Nephron progenitor cell (in vitro differentiated cells): ENCODE results near the gene SULF2.

Source experiments
- DNase-seq: peaks from one replicate; pipeline ENCODE4 v3.0.0; 2021
- H3K27ac Mint-ChIP-seq: 2 replicates; pipeline ENCODE4 v1.8.0; 2021; ENCODE audit warnings: mild to moderate bottlenecking, moderate library complexity, mixed read lengths
- H3K27me3 Mint-ChIP-seq: 2 replicates; pipeline ENCODE4 v1.8.0; 2021; ENCODE audit warnings: mild to moderate bottlenecking, low read depth, mixed read lengths; ENCODE audit not compliant: poor library complexity
- H3K36me3 Mint-ChIP-seq: 2 replicates; pipeline ENCODE4 v1.8.0; 2021; ENCODE audit warnings: low read depth, mixed read lengths
- H3K4me1 Mint-ChIP-seq: 2 replicates; pipeline ENCODE4 v1.8.0; 2021; ENCODE audit warnings: mixed read lengths
- H3K4me3 Mint-ChIP-seq: 2 replicates; pipeline ENCODE4 v1.8.0; 2021; ENCODE audit warnings: mild to moderate bottlenecking, moderate library complexity, mixed read lengths
- H3K9me3 Mint-ChIP-seq: 2 replicates; pipeline ENCODE4 v1.8.0; 2021; ENCODE audit warnings: mild to moderate bottlenecking, moderate library complexity, mixed read lengths
- CTCF ChIP-seq: fragments of 200-600 bp; sonication (generic); IDR thresholded peaks from 2 replicates; pipeline ENCODE4 v1.5.0; 2021; ENCODE audit warnings: antibody characterized with exemption

SULF2 gene

GRCh38 chr20:47726632-47727031 is 58.6 kb downstream of the SULF2 start:
- H3K27me3 Mint-ChIP-seq: peaks cover 5% of the 10 kb centered on the region
- peaks cover 73% of the 10 kb centered on the region for H3K4me1 Mint-ChIP-seq
- no peak overlapping the region for H3K4me3 Mint-ChIP-seq
- H3K27ac Mint-ChIP-seq: no peak overlapping the region
- peaks cover 13% of the 10 kb centered on the region for H3K9me3 Mint-ChIP-seq
- peaks cover 54% of the 10 kb centered on the region for H3K36me3 Mint-ChIP-seq
- no peak for TF ChIP-seq CTCF
- DNase-seq: no peak

- peak overlapping the region; percentile 21 for H3K4me3 Mint-ChIP-seq
- H3K9me3 Mint-ChIP-seq: peaks cover 13% of the 10 kb centered on the region
- peak; percentile 96 for TF ChIP-seq CTCF
- peaks cover 5% of the 10 kb centered on the region for H3K27me3 Mint-ChIP-seq
- peak; percentile 81 for DNase-seq
- H3K4me1 Mint-ChIP-seq: peaks cover 85% of the 10 kb centered on the region
- peaks cover 49% of the 10 kb centered on the region for H3K36me3 Mint-ChIP-seq
- H3K27ac Mint-ChIP-seq: peak overlapping the region; percentile 67
These were observed 59.9 kb downstream of the SULF2 start for GRCh38 chr20:47725248-47725973.

GRCh38 chr20:47724910-47725247 is 60.4 kb downstream of the SULF2 start:
- H3K27me3 Mint-ChIP-seq: peaks cover 5% of the 10 kb centered on the region
- H3K9me3 Mint-ChIP-seq: peaks cover 13% of the 10 kb centered on the region
- DNase-seq: no peak
- H3K27ac Mint-ChIP-seq: peak overlapping the region; percentile 67
- TF ChIP-seq CTCF: no peak
- peaks cover 86% of the 10 kb centered on the region for H3K4me1 Mint-ChIP-seq
- H3K4me3 Mint-ChIP-seq: no peak overlapping the region
- peaks cover 49% of the 10 kb centered on the region for H3K36me3 Mint-ChIP-seq

GRCh38 chr20:47724396-47724795 is 60.9 kb downstream of the SULF2 start:
- Mint-ChIP-seq H3K27me3 (peaks cover 5% of the 10 kb centered on the region), H3K4me1 (peaks cover 84% of the 10 kb centered on the region), H3K9me3 (peaks cover 13% of the 10 kb centered on the region), H3K4me3 (peak overlapping the region; percentile 8), H3K36me3 (peaks cover 45% of the 10 kb centered on the region), H3K27ac (peak overlapping the region; percentile 67)
- no peak for TF ChIP-seq CTCF
- peak; percentile 21 for DNase-seq

- H3K4me1 Mint-ChIP-seq: peaks cover 77% of the 10 kb centered on the region
- no peak overlapping the region for H3K27ac Mint-ChIP-seq
- H3K9me3 Mint-ChIP-seq: peaks cover 13% of the 10 kb centered on the region
- peaks cover 41% of the 10 kb centered on the region for H3K36me3 Mint-ChIP-seq
- no peaks in the 10 kb centered on the region for H3K27me3 Mint-ChIP-seq
- no peak for TF ChIP-seq CTCF
- H3K4me3 Mint-ChIP-seq: no peak overlapping the region
- DNase-seq: no peak
These were observed 62.0 kb downstream of the SULF2 start for GRCh38 chr20:47723322-47723721.
